ENCODE measurements around the gene EHMT1. TPM values are rescaled to one million over a fixed set of nuclear protein-coding genes. Genes with fewer than 3 reads are reported as not detected.
A peak's percentile ranks its signal among the peaks of the same experiment; 100 is the strongest.

EHMT1 gene
- total and polyA plus RNA-seq, 10 of the 15 experiments (the other 5 are each of a cell fraction or from before 2014, with no cell fraction given), result 2.9 to 100 (median 48.1) TPM

DNA sequence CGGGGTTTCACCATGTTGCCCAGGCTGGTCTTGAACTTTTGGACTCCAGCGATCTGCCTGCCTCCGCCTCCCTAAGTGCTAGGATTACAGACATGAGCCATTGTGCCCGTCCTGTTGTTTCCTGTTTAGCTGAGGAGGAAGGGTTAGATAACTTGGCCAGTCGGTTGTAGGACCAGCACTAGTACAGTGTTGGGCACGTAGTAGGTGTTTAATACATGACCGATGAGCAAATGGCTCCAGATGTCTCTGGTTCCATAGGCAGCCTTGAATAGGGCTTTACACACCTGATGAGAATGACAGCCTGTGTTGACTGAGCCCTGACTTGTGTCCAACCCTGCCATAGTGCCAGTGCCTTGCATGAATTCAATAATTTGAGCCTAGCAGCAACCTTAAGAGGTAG lies 1.8 kb downstream of the EHMT1 start:
- RAD21 ChIA-PET (ENCODE audit: unreplicated experiment), result no interaction called here
- WGBS (ENCODE audit: insufficient coverage, insufficient replicate concordance, low lambda C conversion rate, missing lambda C conversion rate), result 71% methylated on average over 7 of the region's 7 CpGs
- no peaks in the 10 kb centered on the region for H4K20me1 ChIP-seq (ENCODE audit: control insufficient read depth, insufficient read depth)

More for the DNA sequence above, 1.8 kb downstream of the EHMT1 start:
- TF ChIP-seq, protein P1, sequence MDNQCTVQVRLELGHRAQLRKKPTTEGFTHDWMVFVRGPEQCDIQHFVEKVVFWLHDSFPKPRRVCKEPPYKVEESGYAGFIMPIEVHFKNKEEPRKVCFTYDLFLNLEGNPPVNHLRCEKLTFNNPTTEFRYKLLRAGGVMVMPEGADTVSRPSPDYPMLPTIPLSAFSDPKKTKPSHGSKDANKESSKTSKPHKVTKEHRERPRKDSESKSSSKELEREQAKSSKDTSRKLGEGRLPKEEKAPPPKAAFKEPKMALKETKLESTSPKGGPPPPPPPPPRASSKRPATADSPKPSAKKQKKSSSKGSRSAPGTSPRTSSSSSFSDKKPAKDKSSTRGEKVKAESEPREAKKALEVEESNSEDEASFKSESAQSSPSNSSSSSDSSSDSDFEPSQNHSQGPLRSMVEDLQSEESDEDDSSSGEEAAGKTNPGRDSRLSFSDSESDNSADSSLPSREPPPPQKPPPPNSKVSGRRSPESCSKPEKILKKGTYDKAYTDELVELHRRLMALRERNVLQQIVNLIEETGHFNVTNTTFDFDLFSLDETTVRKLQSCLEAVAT (IDR thresholded peaks at IDR 0.05), result 0 out of 2 replicates have a peak, but pooled peaks have one; percentile 20
- TF ChIP-seq WRNIP1 (IDR thresholded peaks at IDR 0.05; ENCODE audit: borderline replicate concordance, low read depth, low read length) (no peak), NR2C2 (IDR thresholded peaks at IDR 0.05; ENCODE audit: borderline replicate concordance, control insufficient read depth, insufficient read length, low read depth) (no peak), DPF2 (IDR thresholded peaks at IDR 0.05) (0 out of 2 replicates have a peak, but pooled peaks have one; percentile 24)
- ATAC-seq (no peak), FAIRE-seq (no peak), DNase-seq (ENCODE audit: low read depth, low spot score) (no peak)
- peaks cover 0 to 2% of the 10 kb centered on the region in 2 experiments; a peak in 1 of 4 replicates for H3K36me3 ChIP-seq (ENCODE audit: control insufficient read depth in 2 of 2, insufficient read depth in 2 of 2, low read length in 1 of 2)
- no TSS peak for BruUV-seq (replicated peaks)
- no peaks in the 10 kb centered on the region; the same call in 2 of the 3 replicates for H3K9me3 ChIP-seq (replicated peaks; ENCODE audit: control insufficient read depth, insufficient read depth, low read length)
- peaks cover 21% of the 10 kb centered on the region for H3K4me1 ChIP-seq (ENCODE audit: control insufficient read depth, insufficient read depth, low read length)
- ChIA-PET CTCF (interaction anchor here (0.6 to 1.2 kb wide), 4 partner anchors 28 to 44 kb away, joined by 3 read pairs; no protein-coding TSS in a partner anchor), SMC1A (ENCODE audit: uncharacterized antibody, unreplicated experiment) (interaction anchor here (0.6 to 1.2 kb wide), 2 partner anchors 17 to 53 kb away, joined by 3 read pairs; no protein-coding TSS in a partner anchor), POLR2A (interaction anchor here (0.9 kb wide), 2 partner anchors 10 to 16 kb away, joined by 3 to 4 read pairs; partner anchors contain the start of gene ARRDC1)
- intact Hi-C loops (cut with micrococcal nuclease; ENCODE audit: unreplicated experiment) (no loop called here), in situ Hi-C loops (cut with MboI) (no loop called here)
- H3K9ac ChIP-seq (ENCODE audit: control insufficient read depth, insufficient read depth, low read length), result peak overlapping the region; percentile 90
- no peak overlapping the region for H2AFZ ChIP-seq (ENCODE audit: control insufficient read depth, low read depth, low read length)
- no peak overlapping the region for H3K27ac ChIP-seq (ENCODE audit: control insufficient read depth, insufficient read depth)
- H3K4me2 ChIP-seq (ENCODE audit: control insufficient read depth, insufficient read depth), result peak overlapping the region; percentile 75
- H3K4me3 ChIP-seq, result peak overlapping the region; percentile 72
- H3K27me3 ChIP-seq (replicated peaks in 1 of 2; ENCODE audit: control insufficient read depth in 2 of 2, insufficient read depth in 2 of 2, low read length in 1 of 2), result no peaks in the 10 kb centered on the region
- peaks cover 77% of the 10 kb centered on the region for H3K79me2 ChIP-seq (ENCODE audit: control insufficient read depth, insufficient read depth, low read length)

Data from GM12878 (cell line).